HG03139 (cell line): ENCODE data around the gene PSMB7.

Experiments used
- ATAC-seq: cut with Tn5 transposase; IDR thresholded peaks from one replicate; pipeline ENCODE4 v1.9.1; 2021; ENCODE audit not compliant: unreplicated experiment

PSMB7 gene

DNA sequence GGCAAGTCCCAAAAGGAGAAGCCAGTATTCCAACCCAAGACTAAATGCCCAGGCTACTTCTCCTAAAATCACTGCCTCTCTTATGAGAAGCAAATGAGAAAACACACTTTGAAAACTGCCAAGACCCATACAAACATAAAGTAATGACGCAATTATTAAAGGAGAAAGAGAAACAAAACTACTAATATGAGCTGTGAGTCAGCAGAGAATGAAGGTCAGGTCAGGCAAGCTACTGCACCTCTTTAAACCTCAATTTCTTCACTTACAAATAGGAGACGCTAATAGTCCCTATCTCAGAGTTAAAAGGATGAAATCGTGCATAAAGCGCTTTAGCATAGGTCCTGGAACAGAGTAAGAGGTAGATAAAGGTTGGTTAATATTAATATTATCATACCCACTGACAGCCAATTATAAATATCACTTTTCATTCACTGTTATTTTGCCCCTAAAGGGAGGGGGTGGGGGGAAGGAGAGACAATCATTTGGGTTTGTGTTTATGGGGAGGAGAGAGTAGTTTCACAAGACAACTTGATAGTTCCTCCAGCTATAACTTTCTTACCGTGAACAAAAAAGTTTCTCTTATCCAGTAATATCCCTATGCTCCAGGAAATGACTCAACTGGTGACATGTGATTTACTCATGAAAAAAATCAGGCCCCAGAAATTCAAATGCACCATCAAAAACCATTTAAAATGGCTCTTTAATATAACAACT is 3.6 kb downstream of the PSMB7 start:
- ATAC-seq, result no peak

DNA sequence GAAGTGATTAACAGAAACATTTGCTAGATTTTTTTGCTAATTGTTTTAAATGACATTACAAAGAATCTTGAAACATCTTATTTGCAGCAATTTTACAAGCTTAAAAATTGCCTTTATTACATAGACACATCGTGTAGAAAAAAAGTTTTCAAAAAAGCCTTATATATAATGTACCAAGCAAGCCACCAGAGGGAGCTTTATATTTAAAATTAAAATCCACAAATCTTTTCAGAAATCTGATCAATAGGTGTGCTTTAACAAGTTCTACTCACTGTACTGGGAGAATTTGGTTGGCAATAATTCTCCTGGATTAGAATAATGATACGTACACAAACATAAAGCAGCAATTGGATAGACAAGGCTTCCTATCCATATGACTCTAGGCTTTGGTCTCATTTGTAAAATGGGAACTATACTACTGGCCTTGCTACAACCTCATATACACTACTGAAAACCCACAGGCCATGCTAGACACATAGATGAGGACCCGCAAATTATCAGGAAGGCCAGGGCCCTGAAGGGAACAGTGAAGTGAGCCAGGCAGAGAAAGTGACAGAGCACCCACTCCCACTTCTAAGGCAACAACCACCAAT is 4.8 kb downstream of the PSMB7 start:
- no peak for ATAC-seq

DNA sequence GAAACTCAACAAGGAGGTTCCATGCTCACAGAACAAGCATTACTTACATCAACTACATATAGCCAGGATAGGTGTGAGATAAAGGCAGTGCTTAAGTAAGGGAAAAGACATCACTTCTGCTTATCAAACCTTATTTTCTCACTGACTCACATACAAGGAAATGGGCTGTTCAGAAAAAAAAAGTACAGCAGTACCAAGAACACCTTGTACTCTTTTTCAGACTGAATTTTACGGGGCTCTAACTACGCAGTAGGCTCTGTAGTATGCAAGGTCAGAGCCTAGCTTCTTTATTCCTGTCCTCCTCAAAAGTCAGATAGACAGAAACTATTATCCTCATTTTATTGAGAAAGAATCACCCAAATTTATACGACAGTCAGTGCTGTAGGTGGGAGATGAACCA is 5.8 kb downstream of the PSMB7 start:
- ATAC-seq, result no peak

DNA sequence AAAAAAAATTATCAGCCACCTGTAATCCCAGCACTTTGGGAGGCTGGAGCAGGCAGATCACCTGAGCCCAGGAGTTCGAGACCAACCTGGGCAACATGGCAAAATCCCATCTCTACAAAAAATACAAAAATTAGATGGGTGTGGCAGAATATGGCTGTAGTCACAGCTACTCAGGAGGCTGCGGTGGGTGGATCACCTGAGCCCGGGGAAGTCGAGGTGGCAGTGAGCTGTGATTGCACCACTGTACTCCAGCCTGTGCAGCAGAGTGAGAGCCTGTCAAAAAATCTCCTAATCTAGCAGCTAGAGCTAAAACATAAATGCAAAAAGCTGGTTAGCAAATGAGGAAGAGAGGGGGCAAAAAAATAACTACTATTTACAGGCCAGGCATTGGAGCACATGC is 12.0 kb downstream of the PSMB7 start:
- no peak for ATAC-seq

DNA sequence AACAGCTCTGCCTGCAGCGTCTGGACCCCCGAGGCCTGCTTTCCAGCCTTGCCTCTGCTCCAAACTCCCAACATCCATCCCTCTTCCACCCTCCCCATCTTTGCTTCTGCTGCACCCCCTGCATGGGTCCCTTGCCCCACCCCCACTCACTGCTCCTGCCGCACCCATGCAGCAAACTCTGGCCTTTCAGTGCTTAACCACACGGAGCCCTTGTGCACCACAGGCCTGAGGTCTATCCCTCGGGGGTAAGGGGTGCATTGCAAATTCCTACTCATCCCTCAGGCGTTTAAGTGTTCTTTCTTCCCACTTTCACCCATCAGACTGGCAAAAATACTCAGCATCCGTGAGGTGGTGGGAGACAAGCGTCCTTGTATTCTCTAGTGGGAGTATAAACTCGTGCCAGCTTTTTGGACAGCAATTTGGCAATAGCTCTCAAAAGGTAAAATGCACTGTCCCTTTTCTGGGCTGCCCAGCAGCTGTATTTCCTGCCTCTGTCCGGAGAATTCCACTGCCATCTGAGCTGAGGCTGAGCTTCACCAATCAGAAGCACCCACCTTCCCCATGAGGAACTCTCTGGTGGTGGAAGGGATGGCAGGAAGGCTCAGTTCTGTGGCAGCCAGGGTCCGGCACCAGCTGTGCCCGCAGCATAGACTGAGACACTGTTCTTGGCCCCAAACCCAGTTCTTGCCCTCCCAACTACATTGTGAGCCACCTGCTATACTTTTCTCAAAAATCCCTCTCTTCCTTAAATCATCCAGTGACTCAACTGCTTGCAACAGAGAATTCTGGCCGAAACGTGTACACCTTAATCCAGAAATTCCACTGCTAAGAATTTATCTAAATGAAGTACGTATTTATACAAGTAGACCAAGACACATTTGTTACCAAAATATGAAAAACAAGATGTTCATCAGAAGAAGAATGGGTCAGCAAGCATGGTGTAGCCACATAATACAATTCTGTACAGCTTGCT is 15.0 kb downstream of the PSMB7 start:
- no peak for ATAC-seq

DNA sequence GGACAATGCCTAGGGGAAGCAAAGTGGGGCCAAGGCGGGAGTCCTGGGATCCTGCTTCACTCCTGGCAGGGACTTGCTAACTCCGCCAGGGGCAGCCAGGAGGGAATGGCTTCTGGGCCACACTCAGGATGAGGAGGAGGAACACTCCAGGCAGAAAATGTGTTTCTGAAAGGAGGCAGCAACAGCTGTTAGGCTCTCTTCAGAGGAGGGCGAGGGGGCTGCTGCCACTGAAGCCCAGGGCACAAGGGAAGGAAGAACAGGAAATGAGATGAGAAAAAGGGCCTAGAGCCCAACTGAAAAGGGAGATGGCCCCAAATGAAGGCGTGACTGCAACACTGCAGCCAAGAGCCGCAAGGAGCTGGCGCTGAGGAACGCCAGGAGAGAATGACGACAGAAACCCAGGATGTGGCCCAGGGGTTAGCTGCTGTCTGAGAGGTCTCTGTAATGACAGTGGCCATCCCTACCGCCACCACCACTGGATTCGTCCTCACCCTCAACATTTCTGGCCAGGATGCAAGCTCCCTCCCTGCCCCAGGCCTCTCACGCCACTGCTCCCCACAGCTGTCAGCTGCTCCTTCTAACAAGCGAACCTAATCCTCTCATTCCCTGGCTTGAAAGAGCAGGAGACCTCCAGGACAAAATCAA is 15.8 kb downstream of the PSMB7 start:
- no peak for ATAC-seq

DNA sequence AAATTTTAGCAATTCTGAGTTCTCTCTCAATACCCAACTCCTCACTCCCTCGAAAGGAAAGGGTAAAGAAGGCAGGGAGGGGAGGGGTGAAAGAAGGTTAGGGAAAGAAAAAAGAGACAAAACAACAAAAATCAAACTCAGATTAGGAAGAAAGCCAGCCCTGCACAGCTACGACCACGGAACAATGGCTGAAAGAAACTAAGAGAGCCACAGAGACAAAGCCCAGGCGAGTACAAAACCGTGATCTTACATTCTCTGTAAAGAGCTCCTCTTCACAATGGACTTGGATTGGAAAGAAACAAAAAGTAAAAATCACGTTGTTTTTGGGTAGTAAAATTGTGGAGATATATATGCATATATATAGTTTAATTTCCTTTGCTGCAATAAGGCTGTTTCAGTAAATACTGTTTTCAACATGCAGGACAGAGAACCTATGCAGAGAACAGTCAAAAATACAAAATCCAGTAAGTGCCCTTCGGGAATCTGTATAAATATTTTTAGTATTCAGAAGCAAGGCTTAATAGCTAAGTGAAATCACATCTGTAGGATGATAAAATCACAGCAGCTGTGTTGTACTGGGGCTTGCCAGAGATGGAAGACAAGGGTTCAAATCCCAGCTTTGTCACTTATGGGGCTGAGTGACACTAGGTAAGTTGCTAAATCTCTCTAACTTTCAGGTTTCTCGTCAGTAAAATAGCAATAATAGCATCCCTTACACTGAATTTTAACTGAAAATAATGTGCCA is 16.9 kb downstream of the PSMB7 start:
- ATAC-seq, result no peak

DNA sequence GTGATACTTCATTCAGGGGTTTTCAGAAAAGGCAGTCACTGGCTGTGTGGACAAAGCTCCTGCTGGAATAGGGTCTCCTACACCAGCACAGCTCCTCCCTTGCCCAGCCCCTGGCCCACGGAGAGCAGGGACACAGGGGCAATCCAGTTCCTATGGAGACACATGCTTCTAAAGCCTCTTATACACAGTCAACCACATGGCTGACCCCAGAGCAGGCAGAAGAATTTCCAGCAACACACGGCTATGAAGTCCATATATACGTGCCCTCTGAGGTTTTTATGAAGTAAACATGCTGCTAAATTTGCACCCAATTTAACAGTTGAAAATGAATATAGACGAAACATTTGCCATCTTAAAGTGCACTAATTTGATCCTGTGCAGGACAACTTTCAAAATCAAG is 19.4 kb downstream of the PSMB7 start:
- no peak for ATAC-seq

DNA sequence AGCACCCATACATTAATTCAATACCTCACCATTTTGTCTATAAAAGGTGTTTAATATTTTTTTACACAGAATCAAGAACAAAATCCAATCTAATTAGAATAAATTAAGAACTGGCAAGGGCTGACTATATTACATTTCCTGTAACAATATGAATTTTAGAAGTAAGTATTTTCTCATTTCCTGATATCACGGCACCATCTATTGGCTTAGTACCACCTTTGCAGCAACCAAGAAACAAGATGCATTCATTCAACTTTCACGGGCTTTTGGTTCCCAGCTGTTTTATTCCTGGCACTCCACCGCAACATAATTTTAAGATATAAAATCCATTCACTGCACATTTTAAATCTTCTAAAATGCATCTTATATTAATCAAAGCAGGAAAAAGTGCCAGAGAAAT is 20.6 kb downstream of the PSMB7 start:
- ATAC-seq, result no peak

DNA sequence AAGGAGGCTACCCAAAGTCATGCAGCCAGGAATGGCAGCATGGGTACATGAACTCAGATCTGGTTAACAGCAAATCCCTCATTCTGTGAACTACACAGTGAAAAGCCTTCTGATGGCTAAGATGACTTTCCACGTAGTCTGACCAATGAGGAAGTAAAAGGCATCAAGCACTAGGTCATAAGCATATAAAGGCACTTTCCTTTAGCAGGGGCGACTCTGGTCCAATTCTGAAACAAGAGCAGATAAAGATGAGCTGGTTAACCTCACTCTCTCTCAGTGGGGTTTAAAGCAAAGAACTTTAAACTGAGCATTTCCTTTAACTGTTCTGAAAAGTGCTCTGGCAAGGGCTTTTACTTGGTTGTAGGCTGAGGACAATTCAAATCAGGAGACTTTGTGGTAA is 21.1 kb downstream of the PSMB7 start:
- no peak for ATAC-seq

DNA sequence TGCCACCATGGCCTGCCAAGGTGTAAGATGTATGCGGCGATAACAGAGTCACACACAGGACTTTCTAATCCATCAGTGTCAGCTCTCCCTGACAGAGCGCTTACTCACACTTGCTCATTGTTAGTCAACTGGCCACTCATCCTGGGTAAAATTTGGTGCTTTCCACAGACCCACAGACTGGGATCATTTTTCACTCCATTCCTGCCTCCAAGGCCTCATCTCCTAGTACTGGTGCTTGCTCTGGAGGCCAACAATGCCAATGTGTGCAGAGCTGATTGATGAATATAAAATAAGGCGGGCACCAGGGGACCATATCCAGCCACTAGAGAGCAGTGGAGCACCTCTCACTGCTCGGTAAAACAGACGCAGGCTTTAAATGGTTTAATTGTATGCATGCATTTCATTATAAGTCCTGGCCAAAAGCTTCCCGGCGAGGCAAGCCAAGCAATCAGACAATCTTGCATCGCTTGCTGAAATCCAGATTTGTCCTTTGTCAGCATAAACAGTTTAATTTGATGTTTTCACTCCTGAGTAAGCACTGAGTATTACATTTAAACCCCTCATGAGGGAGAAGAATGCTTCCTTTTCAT is 22.3 kb downstream of the PSMB7 start:
- ATAC-seq, result no peak

DNA sequence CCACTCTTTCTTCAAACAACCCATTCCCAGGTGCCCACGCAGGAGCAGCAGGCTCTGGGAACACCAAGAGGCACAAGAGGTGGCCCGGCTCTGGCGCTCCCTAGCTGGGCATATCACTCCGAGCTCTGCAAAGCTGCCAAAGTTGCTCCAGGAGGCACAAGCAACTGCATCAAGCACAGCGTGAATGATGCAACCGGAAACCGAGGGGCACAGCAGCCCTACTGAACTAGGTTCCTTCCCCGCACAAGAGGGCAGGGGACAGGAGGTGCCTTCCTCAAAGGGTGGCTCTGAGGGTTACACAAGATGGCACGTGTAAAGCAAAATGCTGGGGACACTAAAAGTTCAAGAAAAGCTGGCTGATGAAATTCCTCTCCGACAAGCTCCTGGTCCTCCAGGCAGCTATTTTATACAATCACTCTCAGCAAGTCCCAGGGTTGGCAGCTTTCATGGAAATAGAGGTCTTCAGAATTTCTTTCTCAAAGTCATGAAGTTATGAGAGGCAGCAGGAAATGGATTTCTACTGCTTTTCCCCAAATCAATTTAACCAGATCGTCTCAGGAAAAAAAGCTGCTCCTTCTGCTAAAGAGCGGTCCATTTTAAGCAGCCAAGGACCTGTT is 22.9 kb downstream of the PSMB7 start:
- no peak for ATAC-seq

DNA sequence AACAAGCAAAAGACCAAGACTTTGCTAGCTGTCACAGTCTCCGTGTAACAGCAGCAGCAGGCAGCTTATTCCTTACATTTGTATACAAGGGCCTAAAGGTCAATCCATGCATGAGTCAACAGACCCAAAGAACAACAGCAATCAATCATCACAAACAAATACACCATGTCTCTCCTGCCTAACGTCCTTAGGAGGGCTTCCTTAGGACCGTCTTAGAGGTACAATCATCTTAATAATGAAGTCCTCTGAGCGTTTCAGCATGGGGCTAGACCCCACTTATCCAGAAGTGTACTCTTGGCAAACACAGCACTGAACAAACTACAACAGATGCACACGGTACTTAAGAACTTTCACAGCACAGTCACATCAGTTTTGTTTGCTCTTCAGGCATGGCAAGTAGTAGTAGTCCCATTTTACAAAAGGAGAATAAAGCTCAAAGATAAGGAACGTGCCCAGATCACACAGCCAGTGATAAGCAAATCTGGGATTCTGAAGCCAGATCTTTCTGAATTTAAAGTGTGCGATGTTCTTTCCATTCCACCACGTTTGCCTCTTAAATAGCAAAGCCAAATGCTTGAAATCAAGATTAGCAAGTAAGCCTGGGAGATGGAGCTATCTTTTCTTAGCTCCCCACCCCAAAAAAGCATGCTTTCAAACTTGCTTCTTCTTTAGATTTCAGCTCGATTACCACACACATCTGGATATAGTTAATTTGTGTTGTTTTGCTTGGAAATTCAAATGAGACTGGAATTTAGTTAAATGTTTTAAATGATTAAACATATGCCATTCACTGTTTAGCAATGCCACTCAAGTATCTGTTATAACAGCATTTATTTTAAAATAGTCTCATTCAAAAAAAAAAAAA is 24.2 kb downstream of the PSMB7 start:
- ATAC-seq, result no peak

DNA sequence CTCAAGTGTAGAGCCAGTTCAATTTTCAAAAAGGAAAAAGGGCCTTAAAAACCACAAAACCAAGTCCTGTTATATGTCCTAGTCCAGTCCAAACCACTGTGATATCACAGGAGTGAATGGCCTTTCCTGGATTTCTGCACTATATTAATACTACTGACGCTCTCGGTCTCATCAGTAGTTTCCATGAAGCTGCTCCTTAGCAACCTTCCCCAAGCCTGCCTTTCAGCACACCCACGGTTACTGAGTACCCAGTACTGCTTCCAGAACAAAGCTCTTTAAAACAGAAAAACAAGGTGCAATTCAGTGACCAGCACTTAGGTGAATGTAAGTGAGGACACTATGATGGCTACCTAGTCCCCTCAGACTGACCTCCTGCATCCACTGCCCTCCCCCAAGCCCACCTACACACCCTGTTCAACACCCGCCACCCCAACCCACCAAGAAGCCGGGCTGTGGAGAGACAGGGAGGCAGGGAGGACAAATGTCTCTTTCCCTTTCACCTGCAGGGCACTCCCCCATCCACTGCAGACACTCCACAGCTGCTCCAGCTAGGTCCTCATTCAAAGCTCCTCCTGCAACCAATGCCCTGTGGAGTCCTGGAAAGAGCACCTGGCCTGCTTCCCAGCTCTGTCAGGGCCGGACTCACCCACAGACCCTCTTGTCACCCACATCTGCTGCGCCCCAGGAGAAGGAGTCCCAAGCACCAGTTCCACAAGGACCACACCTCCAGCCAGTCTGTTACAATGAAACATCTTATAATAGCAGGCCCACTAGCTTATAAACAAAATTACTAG is 25.9 kb downstream of the PSMB7 start:
- ATAC-seq, result no peak

DNA sequence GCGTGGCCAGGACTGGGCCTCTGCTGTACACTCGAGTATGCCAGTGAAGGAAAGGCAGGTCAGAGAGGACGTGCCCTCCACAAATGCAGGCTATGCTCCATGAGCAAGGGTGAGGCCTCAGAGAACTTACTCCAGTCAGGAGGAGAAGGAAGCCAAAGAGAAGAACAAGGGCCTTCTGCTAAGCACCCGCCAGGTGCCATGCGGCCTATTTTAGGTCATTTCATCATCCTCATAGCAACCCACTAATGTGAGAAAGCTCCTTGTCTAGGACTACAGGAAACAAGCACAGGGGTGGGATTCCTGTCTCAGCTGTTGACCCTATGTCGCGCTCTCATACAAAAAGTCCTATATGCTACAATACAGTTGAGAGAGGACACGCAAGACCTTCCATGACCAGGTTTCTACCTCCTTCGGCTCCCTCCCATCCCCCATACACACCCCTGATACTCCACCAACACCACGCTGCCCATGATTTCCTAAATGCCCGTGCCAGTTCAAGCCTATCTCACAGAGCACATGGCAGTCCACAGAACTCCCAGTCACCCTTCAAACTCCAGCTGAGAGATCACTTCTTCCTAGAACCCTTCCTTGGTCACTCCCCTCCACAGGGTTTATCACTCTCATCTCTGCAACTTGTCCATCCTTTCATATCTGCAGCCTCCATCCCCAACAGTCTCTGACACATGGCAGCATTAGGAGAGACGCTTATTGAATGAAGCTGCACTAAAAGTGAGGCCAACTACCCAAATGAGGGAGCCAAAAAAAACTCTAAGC is 26.8 kb downstream of the PSMB7 start:
- ATAC-seq, result no peak

DNA sequence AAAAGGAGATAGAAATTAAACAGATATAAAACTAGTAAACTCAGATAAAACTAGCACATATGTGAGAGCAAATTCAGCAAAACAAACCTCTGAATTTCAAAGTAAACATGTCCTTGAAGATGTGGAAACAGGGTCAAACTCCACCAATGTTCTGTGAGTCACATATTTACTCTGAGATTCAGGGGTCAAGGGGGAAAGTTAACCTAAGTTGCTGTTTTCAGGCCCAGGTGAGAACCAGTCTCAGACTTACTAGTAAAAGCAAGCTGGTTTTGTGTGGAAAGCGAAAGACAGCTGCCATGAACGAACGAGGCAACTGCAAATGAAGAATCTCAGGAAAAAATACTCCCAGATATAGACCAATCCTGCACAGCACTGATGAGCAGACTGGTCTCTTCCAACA is 29.0 kb downstream of the PSMB7 start:
- ATAC-seq, result no peak

DNA sequence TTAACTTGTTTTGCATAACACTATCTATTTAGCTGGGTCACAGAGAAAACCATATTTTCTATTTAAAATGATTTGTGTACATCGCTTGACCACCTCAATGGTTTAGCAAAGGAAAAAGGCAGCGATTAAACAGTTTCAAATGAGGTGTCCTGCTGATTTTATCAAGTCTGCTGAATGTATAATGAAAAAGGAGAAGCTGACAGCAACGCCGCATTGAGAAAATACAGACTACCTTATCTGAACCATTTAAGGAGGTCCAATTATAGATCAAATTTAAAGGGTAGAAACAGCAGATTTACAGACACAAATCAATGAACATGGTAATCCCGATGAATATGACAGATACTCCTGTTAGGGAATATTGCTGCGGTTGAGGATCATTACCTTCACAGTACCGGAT is 29.6 kb downstream of the PSMB7 start:
- no peak for ATAC-seq
